ENCODE results near the gene CDH15.

The CDH15 gene

GRCh38 chr16:89219365-89219764 lies 47.8 kb downstream of the CDH15 start (continued):
- TF ChIP-seq EGR2 (tag by site-specific recombination; IDR thresholded peaks at IDR 0.05; ENCODE audit: low read depth), result no peak
- TF ChIP-seq ZBTB10 (tag by site-specific recombination; IDR thresholded peaks at IDR 0.05), result no peak
- no peak for TF ChIP-seq ZNF10 (tag by site-specific recombination; IDR thresholded peaks at IDR 0.05)

GRCh38 chr16:89221604-89222003 lies 50.1 kb downstream of the CDH15 start:
- H3K4me1 ChIP-seq (ENCODE audit: control insufficient read depth, insufficient read depth, low read length), result no peaks in the 10 kb centered on the region
- CTCF ChIA-PET, result no interaction called here
- TF ChIP-seq ZNF704 (tag by site-specific recombination; IDR thresholded peaks at IDR 0.05) (no peak), ZNF518A (tag by site-specific recombination; conservative IDR thresholded peaks at IDR 0.05; ENCODE audit: low read depth) (no peak), ZNF529 (tag by site-specific recombination; IDR thresholded peaks at IDR 0.05; ENCODE audit: insufficient replicate concordance) (no peak), ZSCAN4 (tag by site-specific recombination; IDR thresholded peaks at IDR 0.05) (peak; percentile 95), BCL6B (tag by site-specific recombination; IDR thresholded peaks at IDR 0.05) (0 out of 2 replicates have a peak, but pooled peaks have one; percentile 3)
- H3K36me3 ChIP-seq (ENCODE audit: control insufficient read depth in 2 of 2, insufficient read depth in 1 of 2, low read length in 2 of 2), result peaks cover 4 to 73% of the 10 kb centered on the region in 2 experiments
- no peak overlapping the region for H3K27ac ChIP-seq (ENCODE audit: extremely low read depth, low read depth, low read length)
- POLR2A ChIA-PET, result no interaction called here
- no peaks in the 10 kb centered on the region for H3K9me3 ChIP-seq (ENCODE audit: control insufficient read depth, insufficient read depth, low read depth, low read length)
- no peak overlapping the region for H3K4me3 ChIP-seq (ENCODE audit: low read depth, low read length)

- no peak overlapping the region for H3K4me3 ChIP-seq (ENCODE audit: low read depth, low read length)
- no peaks in the 10 kb centered on the region for H3K4me1 ChIP-seq (ENCODE audit: control insufficient read depth, insufficient read depth, low read length)
- H3K9me3 ChIP-seq (ENCODE audit: control insufficient read depth, insufficient read depth, low read depth, low read length), result no peaks in the 10 kb centered on the region
- TF ChIP-seq KLF7 (tag by site-specific recombination; IDR thresholded peaks at IDR 0.05; ENCODE audit: borderline replicate concordance), result no peak
- no peak for TF ChIP-seq ZNF529 (tag by site-specific recombination; IDR thresholded peaks at IDR 0.05; ENCODE audit: insufficient replicate concordance)
- TF ChIP-seq SP7 (tag by site-specific recombination; IDR thresholded peaks at IDR 0.05), result no peak
- TF ChIP-seq ZNF324 (tag by site-specific recombination; IDR thresholded peaks at IDR 0.05), result no peak
- peaks cover 4 to 86% of the 10 kb centered on the region in 2 experiments for H3K36me3 ChIP-seq (ENCODE audit: control insufficient read depth in 2 of 2, insufficient read depth in 1 of 2, low read length in 2 of 2)
- ChIA-PET CTCF (no interaction called here), POLR2A (no interaction called here)
- H3K27ac ChIP-seq (ENCODE audit: extremely low read depth, low read depth, low read length), result no peak overlapping the region
Observed at GRCh38 chr16:89222931-89223330, 51.4 kb downstream of the CDH15 start.
